Mucosa of stomach (tissue), 1 donor: ENCODE data around the gene CHTF18.
"Not testable (repeated sequence)": the region's sequence is repeated elsewhere in the genome, so short reads cannot be mapped to it uniquely, and the experiment has no call there.

Experiments used
- H3K27me3 ChIP-seq: one replicate; pipeline ENCODE4 v1.7.0; 2013; ENCODE audit warnings: mild to moderate bottlenecking, low read length; ENCODE audit not compliant: control insufficient read depth, insufficient read depth
- H3K36me3 ChIP-seq: one replicate; pipeline ENCODE4 v1.7.0; 2013; ENCODE audit warnings: low read length; ENCODE audit not compliant: control insufficient read depth, insufficient read depth
- H3K4me1 ChIP-seq: one replicate; pipeline ENCODE4 v1.7.0; 2013; ENCODE audit warnings: mild to moderate bottlenecking, low read length; ENCODE audit not compliant: control insufficient read depth, insufficient read depth
- H3K4me3 ChIP-seq: one replicate; pipeline ENCODE4 v1.7.0; 2013; ENCODE audit warnings: low read length
- H3K9ac ChIP-seq: one replicate; pipeline ENCODE4 v1.7.0; 2013; ENCODE audit warnings: mild to moderate bottlenecking, low read length, moderate library complexity
- H3K9me3 ChIP-seq: one replicate; pipeline ENCODE4 v1.7.0; 2013; ENCODE audit warnings: mild to moderate bottlenecking, low read length, moderate library complexity; ENCODE audit not compliant: control insufficient read depth
- donor health status: Pancreatic carcinoma.

CHTF18 gene

DNA sequence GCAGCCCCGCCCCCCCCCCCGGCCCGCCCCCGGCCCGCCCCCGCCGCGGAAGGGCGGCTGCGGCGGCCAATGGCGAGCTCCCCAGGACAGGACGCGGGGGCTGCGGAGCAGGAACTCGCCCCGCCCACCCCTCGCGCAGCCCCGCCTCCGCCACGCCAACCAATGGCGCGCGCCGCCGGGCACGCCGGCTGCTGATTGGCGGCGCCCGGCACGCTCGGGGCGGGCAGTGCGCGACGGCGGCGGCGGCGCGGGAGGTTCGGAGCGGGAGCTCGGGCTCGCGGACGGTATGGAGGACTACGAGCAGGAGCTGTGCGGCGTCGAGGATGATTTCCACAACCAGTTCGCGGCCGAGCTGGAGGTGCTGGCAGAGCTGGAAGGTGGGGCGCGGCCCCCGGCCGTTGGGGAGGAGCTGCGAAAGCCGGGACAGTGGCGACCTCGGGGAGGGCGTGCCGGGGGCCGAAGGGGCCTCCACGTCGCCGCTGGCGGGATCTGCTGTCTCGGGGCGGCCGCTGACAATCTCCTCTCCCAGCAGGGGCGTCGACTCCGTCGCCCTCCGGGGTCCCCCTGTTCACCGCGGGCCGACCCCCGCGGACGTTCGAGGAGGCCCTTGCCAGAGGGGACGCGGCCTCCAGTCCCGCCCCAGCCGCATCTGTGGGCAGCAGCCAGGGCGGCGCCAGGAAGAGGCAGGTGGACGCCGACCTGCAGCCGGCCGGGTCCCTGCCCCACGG lies at the start of gene CHTF18:
Gene CHTF18, plus strand, starts transcription at position 222 of the 728 bp plus-strand sequence. Its CDS starts 65 bp downstream, at position 287.
- Histone ChIP-seq H3K36me3 (no peaks in the 10 kb centered on the region), H3K9ac (peak within 1 kb of the TSS; percentile 85), H3K4me1 (peaks cover 22% of the 10 kb centered on the region), H3K27me3 (peaks cover 5% of the 10 kb centered on the region), H3K4me3 (peak within 1 kb of the TSS; percentile 87), H3K9me3 (no peaks in the 10 kb centered on the region)

DNA sequence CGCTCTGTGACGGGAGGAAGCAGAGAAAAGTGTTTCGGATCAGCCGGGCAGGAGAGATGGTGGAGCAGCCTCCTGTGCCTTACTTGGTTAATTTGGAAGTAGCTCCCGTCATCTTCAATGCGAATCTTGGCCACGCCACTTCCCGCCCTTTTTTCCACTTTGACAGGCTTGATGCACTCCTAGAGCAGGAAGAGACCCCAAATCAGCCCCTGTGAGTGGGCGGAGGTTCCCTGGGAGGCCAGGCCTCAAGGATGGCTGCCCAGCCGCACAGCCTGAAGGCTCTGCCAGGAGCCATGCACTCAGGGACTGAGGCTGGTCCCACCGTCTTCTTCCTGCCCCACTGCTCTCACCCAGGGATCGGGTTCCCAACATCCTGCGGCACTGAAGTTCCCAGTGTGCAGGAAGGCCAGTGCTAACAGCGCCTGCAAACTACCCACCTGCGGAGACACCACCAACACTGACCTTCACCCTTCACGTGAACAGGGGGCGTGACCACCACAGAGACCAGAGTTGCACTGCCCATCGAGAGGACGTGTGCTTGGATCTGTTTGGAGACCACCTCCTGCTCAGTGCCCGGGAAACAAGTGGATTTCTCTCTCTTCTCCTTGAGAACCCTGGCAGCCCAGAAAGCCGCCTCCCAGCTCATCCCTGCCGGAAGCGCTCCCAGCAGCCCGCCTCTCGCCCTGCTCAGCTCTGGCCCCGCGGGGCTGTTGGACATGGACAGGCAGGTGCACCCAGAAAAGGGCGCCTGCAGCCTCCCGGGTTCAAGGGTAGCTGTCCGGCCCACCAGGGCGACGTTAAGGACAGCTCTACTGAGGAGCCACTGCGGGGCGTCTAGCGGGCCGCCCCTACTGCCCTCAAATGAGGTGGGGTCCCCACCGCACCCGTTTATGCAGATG lies 48.6 kb upstream of the CHTF18 start:
- no peaks in the 10 kb centered on the region for H3K27me3 ChIP-seq
- no peaks in the 10 kb centered on the region for H3K9me3 ChIP-seq
- H3K4me1 ChIP-seq: peaks cover 11% of the 10 kb centered on the region
- no peaks in the 10 kb centered on the region for H3K36me3 ChIP-seq
- H3K4me3 ChIP-seq: peak overlapping the region; percentile 74
- H3K9ac ChIP-seq: peak overlapping the region; percentile 87

DNA sequence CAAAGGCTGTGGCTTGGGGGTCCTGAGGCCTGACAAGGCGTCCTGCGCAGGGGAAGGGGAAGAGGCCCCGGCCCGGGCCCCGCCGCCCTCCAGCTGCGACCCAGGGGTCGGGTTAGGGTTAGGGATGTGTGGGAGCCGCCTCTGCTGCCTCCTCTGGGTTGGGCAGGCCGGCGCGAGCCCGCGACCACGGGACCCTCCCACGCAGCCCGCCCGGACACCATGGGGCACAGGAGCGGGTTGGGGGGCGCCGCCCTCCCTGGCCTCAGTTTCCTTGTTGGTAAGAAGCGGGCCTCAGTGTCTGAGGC lies 48.0 kb upstream of the CHTF18 start:
- Histone ChIP-seq H3K36me3 (no peaks in the 10 kb centered on the region), H3K4me1 (peaks cover 11% of the 10 kb centered on the region), H3K4me3 (peak overlapping the region; percentile 74), H3K9me3 (no peaks in the 10 kb centered on the region), H3K9ac (peak overlapping the region; percentile 87), H3K27me3 (no peaks in the 10 kb centered on the region)

DNA sequence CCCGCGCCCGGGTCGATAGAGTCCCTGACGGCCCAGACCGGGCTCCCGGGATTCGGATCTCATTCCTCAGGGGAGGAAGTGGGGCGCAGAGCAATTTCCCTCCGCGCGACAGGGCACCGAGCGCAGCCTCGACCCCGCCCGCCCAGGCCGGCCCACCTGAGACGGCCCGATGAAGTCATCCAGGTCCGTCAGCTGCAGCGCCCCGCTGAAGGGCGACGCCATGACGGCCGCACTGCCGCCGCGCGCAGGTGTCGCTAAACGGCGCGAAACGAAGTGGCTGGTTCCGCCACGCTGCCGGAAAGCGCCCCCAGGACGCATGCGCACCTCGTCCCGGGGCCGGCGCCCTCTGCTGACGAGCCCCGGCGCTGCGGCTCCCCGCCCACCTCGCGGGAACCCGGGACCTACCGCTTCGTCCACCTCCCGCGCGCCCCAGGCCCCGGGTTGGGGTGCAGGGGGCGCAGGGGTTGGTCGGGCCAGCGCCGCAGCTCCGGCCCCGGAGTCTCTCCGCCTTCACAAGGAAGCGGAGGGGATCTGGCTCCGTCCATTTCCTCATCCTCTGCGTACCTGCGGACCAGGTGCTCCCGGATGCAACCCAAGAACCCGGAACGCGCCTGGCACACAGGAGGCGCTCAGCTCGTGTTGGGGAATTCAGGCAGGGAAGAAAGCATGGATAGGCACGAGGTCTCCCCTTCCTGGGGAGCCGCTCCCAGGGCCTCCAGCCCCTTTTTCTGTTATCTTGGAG lies 47.5 kb upstream of the CHTF18 start, which contains the start of gene CIAO3:
Gene CIAO3, minus strand, starts transcription at position 234 of the 742 bp plus-strand sequence. Its CDS starts 12 bp downstream, at position 222.
- Histone ChIP-seq H3K9me3 (no peaks in the 10 kb centered on the region), H3K9ac (peak within 1 kb of the TSS; percentile 87), H3K27me3 (no peaks in the 10 kb centered on the region), H3K4me3 (peak within 1 kb of the TSS; percentile 74), H3K36me3 (no peaks in the 10 kb centered on the region), H3K4me1 (peaks cover 11% of the 10 kb centered on the region)

DNA sequence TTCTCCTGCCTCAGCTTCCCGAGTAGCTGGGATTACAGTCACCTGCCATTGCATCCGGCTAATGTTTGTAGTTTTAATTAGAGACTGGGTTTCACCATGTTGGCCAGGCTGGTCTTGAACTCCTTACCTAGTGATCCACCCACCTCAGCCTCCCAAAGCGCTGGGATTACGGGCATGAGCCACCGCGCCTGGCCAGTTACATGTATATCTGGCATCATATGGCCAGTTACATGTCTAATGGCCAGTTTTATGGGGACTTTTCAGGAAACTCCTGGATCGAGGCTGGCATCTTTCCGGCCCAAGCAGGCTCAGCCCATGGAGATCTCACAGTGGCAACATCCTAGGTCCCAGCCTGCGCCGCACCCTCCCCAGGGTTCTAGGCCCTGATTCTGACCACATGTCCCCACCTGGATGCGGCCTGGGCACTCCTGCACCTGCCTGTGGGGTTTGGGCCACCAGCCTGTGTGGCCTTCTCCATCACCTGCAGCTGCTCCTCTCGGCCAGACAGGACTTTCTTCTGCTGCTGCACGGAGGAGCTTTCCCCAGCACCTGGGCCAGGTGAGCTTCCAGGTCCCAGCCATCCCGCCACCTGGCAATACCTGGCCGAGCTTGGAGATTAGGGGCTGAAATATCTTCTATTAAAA lies 46.3 kb upstream of the CHTF18 start:
- peaks cover 11% of the 10 kb centered on the region for H3K4me1 ChIP-seq
- H3K9ac ChIP-seq: no peak overlapping the region
- no peaks in the 10 kb centered on the region for H3K36me3 ChIP-seq
- no peaks in the 10 kb centered on the region for H3K9me3 ChIP-seq
- no peak overlapping the region for H3K4me3 ChIP-seq
- no peaks in the 10 kb centered on the region for H3K27me3 ChIP-seq

DNA sequence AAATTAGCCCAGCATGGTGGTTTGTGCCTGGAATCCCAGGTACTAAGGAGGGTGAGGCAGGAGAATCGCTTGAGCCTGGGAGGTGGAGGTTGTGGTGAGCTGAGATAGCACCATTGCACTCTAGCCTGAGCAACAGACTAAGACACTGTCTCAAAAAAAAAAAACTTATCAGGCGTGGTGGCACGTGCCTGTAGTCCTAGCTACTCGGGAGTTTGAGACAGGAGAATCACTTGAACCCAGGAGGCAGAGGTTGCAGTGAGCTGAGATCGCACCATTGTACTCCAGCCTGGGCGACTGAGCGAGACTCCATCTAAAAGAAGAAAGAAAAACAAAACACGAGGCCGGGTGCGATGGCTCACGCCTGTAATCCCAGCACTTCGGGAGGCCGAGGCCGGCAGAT lies 45.5 kb upstream of the CHTF18 start:
- not testable (repeated sequence) for H3K4me1 ChIP-seq, H3K27me3 ChIP-seq, H3K9ac ChIP-seq, H3K9me3 ChIP-seq, H3K36me3 ChIP-seq, H3K4me3 ChIP-seq

DNA sequence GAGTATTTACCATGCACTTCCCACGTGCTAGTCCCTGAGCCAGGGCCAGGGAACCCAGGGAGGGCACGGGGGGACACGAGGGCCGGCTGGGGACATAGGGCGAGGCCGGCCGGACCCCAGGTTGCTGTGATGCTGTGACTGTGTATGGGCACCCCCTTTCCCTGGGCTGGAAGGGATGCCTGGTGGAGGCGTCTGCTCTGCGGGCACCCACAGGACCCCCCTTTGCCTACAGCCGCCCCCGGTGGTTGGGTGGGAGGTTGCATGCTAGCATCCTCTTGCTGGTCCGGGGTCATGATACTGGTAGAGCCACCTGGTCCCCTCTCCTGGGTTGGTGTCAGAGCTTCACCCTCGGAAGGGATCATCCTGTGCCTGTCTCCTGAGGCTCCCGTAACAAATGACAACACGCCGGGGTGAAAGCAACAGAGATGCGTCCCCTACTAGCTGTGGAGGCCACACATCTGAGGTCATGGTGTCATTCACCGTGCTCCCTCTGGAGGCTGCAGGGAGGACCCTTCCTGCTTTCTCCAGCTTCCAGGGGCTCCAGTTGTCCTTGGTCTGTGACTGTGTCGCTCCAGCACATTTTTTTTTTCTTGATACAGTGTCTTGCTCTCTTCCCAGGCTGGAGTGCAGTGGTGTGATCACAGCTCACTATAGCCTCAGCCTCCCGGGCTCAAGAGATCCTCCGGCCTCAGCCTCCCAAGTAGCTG lies 44.5 kb upstream of the CHTF18 start:
- no peaks in the 10 kb centered on the region for H3K36me3 ChIP-seq
- H3K4me1 ChIP-seq: peaks cover 8% of the 10 kb centered on the region
- no peak overlapping the region for H3K4me3 ChIP-seq
- no peak overlapping the region for H3K9ac ChIP-seq
- H3K9me3 ChIP-seq: no peaks in the 10 kb centered on the region
- H3K27me3 ChIP-seq: no peaks in the 10 kb centered on the region

DNA sequence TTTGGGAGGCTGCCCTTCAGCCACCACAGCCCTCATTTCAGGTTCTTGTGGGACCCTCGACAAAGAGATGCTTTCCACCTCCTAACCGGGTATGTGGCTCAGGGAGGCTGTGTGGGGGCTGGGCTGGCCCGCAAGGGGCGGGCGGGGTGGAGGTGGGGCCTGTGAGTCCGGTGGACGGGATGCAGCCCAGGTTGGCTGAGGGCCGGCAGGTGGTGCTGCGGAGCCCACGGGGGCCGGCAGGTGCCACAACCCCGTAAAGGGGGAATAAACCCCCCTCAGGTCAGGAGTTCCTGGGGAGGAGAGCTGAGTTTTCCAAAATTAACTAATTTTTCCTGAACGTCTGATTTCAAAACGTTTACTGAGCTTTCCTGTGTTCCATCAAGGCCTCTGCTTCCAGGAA lies 42.7 kb upstream of the CHTF18 start:
- Histone ChIP-seq H3K27me3 (no peaks in the 10 kb centered on the region), H3K36me3 (no peaks in the 10 kb centered on the region), H3K9me3 (no peaks in the 10 kb centered on the region), H3K4me3 (no peak overlapping the region), H3K9ac (no peak overlapping the region), H3K4me1 (no peaks in the 10 kb centered on the region)

DNA sequence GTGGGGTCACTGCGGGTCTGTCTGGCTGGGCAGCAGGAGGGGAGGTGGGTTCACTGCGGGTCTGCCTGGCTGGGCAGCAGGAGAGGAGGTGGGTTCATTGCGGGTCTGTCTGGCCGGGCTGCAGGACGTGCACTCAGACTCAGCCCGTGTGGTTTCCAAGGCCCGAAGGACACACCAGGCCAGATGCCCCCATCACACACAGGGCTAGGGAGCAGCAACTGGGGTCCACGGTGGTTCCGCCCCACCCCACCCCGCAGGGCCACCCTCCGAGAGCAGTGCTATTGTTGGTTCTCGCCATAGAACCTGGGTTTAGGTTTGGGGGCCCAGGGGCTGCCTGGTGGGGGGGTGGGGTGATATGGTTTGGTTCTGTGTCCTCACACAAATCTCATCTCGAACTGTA lies 41.8 kb upstream of the CHTF18 start:
- H3K27me3 ChIP-seq: peaks cover 4% of the 10 kb centered on the region
- no peak overlapping the region for H3K4me3 ChIP-seq
- no peaks in the 10 kb centered on the region for H3K36me3 ChIP-seq
- H3K9me3 ChIP-seq: no peaks in the 10 kb centered on the region
- no peak overlapping the region for H3K9ac ChIP-seq
- no peaks in the 10 kb centered on the region for H3K4me1 ChIP-seq

DNA sequence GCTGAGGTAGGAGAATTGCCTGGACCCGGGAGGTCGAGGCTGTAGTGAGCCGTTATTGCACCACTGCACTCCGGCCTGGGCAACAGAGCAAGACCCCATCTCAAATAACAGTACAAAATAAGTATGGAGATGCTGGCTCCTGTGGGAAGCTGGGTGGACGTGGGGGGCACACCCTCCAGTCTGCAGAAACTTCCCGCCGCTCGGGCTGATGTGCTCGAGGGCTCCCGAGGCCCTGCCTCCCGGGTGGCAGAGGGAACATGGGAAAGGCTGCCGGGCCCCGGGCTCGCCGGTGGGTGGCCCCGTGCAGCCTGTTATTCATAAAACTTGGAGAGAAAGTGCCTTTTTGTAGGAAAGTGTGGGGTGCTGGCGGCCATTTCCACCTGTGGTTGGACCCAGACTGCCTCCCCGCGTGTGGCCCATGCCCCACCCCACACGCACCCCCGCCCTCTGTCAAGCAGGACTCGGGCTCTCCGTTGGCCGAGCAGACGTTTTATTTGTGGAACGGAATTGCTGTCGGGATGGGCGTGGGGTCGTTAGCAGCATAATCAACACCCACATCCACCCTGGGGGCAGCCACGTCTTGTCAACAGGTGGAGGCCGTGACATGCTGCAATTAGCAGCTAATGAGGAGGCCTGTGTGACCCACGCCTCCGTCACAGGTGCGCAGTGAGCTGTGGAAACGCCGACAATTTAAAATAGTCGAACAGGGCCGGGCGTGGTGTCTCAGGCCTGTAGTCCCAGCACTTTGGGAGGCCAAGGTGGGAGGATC lies 40.3 kb upstream of the CHTF18 start:
- Histone ChIP-seq H3K4me3 (no peak overlapping the region), H3K27me3 (peaks cover 15% of the 10 kb centered on the region), H3K9ac (no peak overlapping the region), H3K4me1 (peaks cover 5% of the 10 kb centered on the region), H3K9me3 (no peaks in the 10 kb centered on the region), H3K36me3 (no peaks in the 10 kb centered on the region)

DNA sequence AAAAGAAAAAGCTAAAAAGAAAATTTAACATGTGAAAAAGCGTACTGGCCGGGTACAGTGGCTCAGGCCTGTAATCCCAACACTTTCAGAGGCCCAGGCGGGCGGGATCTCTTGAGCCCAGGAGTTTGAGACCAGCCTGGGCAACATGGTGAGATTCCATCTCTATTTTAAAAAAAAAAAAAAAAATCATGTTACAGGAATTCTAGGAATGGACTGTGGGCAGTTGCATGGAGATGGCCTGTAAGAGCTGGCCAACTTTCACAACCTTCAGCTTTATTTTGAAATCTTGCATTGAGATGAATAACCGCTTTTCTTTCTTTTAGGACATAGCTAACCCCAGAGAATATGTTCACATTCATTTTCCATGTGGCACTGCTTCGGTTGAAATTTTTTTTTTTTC lies 39.4 kb upstream of the CHTF18 start:
- peaks cover 5% of the 10 kb centered on the region for H3K4me1 ChIP-seq
- H3K36me3 ChIP-seq: no peaks in the 10 kb centered on the region
- H3K4me3 ChIP-seq: no peak overlapping the region
- peaks cover 15% of the 10 kb centered on the region for H3K27me3 ChIP-seq
- no peak overlapping the region for H3K9ac ChIP-seq
- no peaks in the 10 kb centered on the region for H3K9me3 ChIP-seq
